ENCODE measurements around the gene ZMYND11.

GRCh38 chr10:176677-177076 lies 41.4 kb downstream of the ZMYND11 start:
- TF ChIP-seq CTCF (conservative IDR thresholded peaks at IDR 0.05 in 1 of 2, IDR thresholded peaks at IDR 0.05 in 1 of 2; ENCODE audit: low read depth in 1 of 2, low read length in 2 of 2) (no peak), EZH2 (IDR thresholded peaks at IDR 0.05; ENCODE audit: low read length, missing control alignments) (no peak)
